Activated CD8-positive, alpha-beta memory T cell treated with anti-CD3 and anti-CD28 coated beads for 48 hours (primary cell): ENCODE measurements around the gene ANKRD29.
"Not testable (repeated sequence)": the region's sequence is repeated elsewhere in the genome, so short reads cannot be mapped to it uniquely, and the experiment has no call there.

ENCODE experiments used
- DNase-seq, 3 experiments: peaks; one replicate each; pipeline ENCODE4 v3.0.0-alpha.2; 2020; ENCODE audit warnings: low read depth in 2 of 3, low spot score in 2 of 3

The ANKRD29 gene

DNA sequence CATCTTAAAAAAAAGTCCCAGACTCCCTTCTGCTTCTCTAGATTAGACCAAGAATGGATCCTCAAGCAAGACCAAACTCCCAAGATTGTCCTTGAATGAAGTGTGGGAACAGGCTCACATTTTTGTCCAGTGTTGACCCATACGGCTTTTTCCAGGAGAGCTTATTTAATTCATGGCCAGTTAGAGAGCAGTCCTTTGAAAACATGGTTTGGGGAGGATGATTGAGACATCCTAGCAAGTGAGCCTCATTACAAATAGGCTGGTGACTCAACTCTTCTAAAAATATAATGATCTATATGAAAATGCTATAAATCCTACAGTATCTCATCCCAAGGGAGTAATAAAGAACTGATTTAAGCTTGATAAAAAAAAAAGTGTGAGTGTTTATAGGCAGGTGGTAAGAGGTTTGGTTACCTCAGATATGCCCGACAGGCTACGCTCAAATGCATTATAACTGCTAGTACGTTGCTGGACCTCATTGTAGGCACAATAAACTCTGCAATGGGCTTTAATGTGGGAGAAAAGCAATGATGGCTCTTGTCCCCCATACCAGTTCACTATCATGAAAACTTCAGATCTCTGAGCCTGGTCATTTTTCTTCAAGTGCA lies 17.0 kb downstream of the ANKRD29 start:
- DNase-seq: no peak

DNA sequence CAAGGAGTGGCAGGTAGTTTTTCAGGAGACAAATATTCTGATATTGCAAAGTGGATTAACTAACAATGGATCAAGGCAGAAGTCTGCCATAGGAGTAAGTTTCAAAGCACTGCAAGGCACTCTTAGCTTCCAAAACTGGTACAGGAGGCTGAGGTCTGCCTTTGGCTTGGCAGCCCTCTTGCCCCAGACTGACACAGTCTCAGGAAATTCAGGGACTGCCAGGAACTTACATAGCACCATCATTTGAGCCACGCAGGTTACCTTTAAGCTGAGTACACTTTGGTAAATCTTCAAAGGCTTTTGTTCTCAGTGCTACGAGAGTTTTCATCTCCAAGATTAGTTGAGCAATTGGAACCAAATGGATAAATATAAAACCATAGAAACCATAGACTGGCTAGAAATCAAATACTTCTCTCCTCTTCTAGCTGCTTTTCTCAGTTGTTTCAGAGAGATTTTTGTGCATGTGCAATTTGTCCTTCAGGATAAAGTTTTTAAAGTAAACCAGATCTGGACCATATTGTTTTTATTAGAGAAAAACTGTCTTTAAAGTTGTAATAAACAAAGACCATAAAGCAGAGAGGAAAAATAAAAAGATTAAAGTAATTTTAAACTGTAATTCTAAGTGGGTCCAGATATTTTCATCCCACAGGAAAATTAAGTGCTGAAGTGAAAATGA lies 18.8 kb downstream of the ANKRD29 start:
- no peak for DNase-seq

DNA sequence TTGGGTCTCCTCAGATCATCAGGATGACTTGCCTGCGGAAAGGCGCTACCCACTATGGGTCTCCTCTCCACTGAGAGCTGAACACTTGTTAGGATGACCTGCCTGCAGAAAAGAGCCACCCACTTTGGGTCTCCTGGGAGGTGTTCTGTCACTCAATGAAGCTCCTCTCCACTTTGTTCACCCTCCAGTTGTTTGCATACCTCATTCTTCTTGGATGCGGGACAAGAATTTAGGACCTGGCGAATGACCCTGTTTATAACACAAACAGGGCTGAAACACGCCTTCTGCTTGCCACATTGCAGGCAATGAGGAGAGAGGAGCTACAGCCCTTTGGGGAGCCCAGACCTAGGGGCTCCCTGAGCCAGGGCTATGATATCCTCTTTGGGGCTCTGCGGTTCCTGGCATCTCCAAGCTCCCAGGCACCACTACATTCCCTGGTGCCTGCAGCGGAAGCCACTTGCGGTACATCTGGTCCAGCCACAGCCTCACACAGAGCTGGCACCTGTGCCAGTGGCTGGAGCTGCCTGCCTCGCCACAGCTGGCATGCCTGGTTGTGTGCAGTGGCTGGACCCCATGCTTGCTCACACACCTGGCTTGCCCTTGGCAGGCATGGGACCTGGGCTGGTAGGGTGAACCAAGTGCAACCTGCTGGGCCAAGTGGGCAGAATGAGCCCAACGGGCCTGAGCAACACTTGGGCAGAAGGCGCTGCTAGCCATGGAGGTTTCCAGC lies 20.6 kb downstream of the ANKRD29 start:
- no peak for DNase-seq

DNA sequence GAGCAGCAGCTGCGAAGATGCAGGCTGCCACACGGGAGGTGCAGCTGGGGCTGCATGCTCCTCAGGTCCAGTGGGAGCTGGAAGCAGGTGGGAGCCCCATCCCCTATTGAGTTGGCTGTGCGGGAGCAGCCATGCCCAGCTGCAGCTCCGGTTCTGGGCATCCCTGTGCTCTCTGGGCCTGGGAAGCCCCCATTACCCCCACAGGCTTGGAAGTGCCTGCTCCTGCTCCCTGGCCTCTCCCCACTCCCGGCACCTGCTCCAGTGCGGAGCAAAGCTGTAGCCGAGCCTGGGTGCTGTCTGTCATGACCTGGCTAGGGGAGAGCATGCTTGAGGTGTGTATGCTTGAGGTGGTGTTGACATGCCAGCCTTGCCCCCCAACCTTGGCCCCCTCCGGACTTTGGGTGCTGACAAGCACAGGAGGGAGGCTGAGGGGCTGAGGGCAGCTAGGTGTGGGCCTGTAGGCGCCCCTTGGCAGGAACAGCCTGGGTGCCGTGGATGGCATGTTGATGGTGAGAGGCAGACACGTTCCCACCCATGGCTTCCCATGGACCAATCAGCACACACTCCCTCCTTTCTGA lies 21.5 kb downstream of the ANKRD29 start:
- no peak for DNase-seq

DNA sequence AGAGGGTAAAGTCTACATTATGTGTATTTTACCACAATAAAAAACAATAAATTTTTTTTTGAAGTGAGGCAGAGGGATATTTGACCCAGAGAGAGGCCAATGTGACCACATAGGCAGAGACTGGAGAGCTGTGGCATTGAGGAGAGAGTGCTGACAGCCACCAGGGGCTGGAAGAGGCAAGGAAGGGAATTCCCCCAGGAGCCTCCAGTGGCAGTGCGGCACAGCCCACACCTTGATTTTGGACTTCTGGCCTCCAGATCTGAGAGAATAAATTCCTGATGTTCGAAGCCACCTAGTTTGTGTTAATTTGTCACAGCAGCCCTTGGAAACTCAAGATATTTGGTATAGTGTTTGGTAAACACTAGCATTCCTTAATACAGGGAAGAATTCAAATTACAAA lies 22.7 kb downstream of the ANKRD29 start:
- no peak for DNase-seq

DNA sequence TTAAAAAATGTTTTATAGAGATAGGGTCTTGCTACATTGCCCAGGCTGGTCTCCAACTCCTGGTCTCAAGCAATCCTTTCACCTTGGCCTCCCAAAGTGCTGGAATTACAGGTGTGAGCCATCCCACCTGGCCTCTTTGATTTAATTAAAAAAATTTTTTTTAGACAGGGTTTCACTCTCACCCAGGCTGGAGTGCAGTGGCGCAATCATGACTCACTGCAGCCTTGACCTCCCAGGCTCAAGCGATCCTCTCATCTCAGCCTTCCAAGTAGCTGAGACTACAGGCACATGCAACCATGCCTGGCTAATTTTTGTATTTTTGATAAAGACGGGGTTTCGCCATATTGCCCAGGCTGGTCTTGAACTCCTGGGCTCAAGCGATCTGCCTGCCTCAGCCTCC lies 26.3 kb downstream of the ANKRD29 start:
- DNase-seq: not testable (repeated sequence)

DNA sequence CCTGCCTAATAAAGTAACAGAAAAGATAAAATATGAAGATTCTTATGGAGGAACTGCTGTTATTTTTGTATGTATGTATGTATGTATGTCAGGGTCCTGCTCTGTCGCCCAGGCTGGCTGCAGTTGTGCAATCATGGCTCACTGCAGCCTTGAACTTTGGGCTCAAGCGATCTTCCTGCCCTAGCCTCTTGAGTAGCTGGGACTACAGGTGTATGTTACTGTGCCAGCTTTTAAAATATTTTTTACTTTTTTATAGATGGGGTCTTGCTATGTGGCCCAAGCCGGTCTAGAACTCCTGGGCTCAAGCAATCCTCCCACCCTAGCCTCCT lies 26.7 kb downstream of the ANKRD29 start:
- no peak for DNase-seq

DNA sequence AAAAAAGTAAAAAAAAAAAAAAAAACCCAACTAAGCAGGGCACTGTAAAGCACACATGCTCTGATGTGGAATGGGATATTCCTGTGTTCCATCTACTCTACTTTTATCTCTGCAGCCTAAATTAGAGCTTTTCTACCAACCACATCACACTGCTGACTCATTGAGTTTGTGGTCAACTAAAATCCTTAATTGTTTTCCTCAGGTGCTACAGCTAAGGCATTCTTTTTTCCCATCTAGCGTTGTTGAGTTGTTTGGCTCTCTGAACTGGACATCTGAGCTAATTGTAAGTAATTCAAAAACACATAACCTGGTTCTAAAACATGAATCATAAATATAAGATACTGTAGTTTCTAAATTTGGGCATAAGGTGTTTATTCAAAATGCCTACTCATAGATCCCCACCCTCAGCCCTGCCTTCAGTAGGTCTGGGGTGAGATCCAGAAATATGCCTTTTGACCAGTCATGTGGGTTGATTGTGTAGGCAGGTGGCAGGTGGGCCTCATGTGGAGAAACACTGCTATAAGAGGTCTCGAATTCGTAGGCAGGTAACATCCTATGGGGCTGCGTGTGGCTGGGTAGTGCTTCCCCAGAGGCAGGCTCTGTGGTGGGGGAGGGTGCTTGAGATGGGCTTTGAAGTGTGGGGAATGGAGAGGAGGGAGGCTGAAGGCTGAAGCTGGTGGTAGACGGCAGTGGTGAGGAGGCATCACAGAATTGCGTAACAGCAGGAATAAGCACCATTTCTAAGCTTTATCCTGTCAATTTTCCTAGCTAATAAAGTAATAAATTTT lies 27.2 kb downstream of the ANKRD29 start:
- DNase-seq: no peak

DNA sequence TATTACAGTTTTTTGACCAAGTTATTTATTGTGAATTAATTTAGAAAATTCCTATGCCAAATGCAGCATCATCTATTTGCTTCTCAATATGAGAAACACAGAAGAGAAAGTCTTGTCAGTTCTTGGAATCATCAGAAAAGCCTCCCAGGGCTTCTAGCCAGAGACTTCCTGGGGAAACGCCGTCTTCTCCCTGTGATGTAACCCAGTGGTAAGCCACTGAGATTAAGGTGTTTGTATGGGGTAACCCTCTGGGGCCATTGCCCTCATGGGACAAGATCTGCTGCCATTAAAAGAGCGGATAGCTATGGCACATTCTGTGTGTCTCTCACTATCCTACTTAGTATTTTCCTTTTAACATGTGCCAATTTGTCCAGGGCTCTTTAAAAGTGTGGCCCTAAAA lies 28.0 kb downstream of the ANKRD29 start:
- DNase-seq: no peak

DNA sequence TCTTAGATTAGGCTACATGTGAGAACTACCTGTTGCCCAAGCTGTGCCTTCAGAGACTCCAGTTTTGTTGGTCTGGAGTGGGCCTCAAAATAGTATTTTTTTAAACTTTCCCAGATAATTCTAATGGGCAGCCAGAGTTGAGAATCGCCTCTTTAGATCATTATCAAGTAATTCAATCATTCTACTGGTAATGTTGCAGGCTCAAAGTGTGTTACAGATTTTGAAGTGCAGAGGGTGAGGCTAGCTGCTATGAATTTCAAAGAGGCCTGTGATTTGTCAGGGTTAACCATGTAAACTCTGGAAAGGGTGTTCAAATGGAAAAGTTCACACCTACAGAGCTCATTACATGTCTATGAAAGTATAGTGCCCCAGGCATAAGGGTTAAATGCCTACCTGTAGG lies 30.1 kb downstream of the ANKRD29 start:
- DNase-seq: no peak

DNA sequence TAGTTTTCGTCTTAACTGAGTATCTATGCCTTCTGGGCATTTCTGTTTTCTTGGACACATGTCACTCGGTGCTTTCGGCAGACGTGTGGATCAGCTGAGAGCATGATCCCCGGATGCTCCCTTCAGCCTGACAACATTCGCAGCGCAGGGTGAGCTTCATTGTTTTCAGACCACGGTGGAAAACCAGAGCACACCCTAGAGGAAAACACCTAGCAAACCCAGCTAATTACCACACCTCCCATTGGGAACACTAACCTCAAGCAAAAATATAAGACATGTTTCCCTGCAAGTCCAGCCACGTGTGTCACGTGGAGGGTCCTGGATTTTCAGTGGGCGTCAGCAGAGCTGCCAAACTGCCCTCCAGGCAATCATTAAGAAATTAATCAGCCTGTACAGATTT lies 31.0 kb downstream of the ANKRD29 start:
- no peak for DNase-seq

DNA sequence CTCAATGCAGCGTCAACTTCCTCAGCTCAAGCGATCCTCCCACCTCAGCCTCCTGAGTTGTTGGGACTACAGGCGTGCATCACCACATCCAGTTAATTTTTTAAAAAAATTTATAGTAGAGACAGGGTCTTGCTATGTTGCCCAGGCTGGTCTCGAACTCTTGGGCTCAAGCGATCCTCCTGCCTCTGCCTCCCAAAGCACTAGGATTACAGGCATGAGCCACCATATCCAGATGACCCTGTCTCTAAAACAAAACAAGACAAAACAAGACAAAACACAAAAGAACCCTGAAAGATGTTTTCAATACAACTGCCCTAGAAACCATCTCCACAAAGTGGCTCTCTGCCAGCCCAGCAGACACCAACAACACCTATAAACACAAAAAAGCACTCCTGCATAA lies 31.4 kb downstream of the ANKRD29 start:
- DNase-seq: no peak

DNA sequence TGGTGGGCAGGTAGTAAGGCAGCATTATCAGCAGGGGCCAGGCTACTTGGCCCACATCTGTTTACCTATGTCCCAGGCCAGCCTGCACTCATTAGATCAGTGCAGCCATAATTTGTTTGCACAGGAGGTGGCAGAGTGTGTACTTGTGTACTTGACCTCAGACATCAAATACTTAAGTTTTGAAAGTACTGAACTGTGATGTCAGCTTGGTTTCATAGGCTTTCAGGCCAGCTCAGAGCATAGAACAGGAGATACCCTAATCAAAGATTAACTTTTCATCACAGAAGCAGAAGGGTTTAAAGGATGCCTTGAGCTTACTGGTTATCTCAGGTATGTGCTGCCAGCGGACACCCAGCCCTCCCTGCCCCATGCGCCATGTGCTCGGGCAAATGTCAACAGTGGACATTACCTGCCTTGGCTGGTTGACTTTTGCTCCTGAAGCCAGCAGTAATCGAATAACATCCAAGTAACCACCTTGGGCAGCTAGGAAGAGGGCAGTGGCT lies 33.2 kb downstream of the ANKRD29 start:
- DNase-seq: no peak

DNA sequence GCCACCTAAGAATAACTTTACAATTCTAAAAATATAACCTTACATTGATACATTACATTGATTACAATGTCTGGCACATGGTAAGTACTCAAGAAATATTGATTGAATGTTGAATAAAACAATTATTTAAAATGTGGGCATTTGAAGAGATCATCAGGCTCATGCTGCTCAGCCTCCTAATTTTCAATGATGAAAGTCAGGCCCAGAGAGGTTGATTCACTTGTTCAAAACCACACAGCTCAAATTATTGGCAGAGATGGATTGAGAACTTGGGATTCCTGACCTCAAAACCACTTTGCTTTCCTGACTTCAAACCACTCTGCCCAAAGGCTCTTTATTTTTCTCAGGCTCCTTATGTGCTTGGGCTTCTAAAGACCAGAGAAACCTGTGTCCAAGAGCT lies 34.7 kb downstream of the ANKRD29 start:
- no peak for DNase-seq

DNA sequence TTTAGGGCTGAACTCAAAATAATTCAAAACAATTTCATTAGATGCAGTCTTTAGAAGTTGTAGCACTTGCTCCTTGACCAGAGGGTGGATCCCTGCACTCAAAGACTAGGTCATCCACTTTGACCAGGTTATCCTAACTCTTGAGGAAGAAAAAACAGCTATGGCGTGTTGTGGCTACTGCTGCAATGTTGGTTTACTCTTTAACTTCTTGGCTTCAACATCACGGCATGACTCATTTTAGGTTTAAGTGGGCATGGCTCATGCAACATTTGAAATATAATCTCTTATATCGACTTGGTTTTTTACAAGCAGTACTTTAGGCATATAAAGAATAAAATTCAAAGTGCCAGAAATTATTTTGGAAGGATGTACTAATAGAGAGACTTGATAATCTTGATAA lies 35.4 kb downstream of the ANKRD29 start:
- no peak for DNase-seq

DNA sequence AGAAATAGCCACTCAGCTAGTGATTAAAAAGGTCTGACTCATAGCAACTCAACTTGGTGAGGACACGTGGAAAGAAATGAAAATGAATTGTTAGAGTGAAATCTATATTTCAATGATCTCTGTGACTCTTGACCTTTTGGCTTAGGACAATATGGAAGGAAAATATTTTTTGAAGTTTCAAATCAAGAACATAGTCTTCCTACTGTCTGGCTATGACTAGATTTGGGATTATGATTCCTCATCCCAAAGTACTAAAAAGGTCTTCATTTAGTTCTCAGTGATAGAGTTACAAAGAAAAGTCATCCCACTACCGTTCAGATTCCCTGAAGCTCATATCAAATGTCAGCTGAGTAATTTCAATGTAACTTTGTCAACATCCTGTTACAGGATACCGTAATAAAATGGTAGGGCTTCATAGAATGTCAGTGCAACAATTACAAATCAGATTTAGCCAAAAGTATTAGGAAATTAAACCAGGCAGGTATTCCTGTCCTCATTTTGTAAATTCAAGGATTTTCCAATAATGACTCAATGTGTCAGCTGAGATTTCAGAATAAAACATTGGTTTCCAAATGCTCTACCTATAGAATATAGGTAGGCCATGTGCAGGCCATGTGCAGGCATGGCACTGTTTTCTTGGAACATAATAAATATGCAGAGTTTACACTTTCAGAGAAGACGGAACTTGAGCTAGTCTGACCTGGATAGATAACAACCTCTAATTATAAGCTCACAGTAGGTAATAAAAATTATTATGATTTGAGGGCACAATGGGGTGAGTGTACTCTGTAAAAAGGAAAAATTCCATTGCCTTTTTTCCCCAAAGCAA lies 36.0 kb downstream of the ANKRD29 start:
- DNase-seq: no peak

DNA sequence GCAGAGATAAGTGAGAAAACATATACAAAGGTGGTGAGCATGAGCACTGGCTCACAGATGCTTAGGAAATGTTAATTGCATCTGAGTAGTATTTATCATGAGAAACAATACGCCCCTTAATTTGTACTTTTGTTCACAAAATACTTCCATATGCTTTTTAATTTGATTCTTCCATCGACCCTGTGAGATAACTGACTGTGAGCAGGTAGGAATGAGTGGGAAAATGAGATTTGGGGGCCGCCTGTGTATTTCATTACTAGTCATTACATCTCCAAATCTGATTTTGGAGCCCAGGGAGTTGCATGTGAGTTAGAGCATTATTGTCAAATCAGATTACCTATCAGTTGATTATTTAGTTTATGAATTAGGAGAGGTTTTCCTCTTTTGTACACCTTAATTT lies 39.7 kb downstream of the ANKRD29 start:
- DNase-seq: no peak

DNA sequence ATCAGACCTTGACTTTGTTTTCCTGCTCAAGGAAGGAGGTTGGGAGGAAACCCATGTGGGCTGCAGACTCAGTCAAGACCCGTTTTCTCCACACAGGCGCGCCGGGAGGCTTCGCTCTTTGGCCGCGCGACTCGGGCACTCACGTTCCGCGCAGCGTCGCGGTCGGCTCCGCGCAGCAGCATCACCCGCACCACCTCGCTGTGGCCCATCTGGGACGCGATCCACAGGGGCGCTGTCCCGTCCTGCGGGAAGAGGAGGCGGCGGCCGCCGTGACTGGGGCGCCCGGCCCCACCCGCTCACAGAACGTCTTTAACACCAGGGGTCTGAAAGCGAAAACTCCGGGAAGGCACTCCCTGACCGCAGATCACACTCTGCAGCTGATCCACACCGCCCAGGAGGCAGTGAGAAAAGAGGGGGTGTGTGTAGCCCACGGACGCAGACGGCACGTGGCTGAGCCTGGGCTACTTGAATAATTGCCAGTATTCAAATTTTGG lies 43.3 kb downstream of the ANKRD29 start:
- peak in 1 of 3 experiments; percentile 7 for DNase-seq

DNA sequence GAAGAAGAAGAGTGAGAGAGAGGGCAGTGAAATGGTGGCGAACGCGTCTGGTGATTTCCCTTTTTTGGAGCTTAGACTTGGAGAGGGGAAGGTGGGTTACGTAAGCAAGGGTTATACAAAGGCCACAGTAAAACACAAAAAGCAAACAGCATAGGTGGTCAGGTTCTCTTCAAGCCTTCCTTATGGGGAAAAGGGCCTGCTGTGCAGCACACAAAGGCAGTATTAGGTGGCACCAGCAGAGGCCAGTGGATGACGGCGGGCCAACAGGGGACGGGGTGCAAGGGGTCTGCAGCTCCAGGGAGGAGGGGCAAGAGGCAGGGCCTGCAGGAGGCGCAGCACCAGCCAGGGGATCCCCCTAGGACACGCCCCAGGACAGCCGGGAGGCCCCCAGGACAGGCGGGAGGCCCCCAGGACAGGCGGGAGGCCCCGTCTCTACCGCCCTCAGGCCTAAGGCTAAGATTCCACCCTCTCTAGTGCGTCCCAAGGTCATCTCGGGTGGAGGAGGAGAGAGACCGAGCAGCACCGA lies 43.8 kb downstream of the ANKRD29 start:
- DNase-seq: peak in 1 of 3 experiments; percentile 7

DNA sequence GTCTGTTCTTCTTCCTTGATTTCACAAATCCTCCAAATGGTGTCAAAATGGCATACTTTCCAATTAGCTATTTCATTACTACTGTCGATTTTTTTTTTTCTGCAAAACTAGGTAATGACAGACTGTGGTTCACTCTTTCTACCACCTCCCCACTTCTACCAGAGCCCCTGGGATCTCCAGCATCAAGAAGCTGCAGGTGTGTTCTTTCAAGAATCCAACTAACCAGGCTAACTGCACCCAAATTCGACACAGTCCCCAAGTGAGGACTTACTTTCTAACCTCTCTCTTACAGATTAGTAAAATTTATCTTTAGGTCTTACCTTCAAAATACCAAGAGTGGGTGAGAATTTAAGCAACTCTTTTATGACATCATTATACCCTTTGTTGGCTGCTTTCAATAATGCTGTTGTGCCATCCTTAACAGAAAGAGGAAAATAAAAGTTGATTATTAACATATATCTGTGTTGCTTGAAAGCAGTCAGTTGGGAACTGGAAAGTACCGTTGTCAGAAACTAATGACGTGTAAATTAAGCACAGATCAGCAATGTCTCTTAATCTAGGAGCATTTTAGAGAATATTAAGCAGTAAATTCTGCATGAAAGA lies 45.2 kb downstream of the ANKRD29 start:
- no peak for DNase-seq
